ENCODE data around the gene PLA2G4F.
"Not testable (repeated sequence)": the region's sequence is repeated elsewhere in the genome, so short reads cannot be mapped to it uniquely, and the experiment has no call there.

The PLA2G4F gene

GRCh38 chr15:42092398-42093318, 63.8 kb downstream of the PLA2G4F start:
- DNase-seq = no peak

- not testable (repeated sequence) for DNase-seq
These were observed 64.6 kb downstream of the PLA2G4F start for GRCh38 chr15:42091753-42092397.

- no peak for DNase-seq
These were observed 65.7 kb downstream of the PLA2G4F start for GRCh38 chr15:42090781-42091180.

GRCh38 chr15:42090370-42090769, 66.1 kb downstream of the PLA2G4F start:
- DNase-seq = no peak

GRCh38 chr15:42089942-42090341, 66.5 kb downstream of the PLA2G4F start:
- DNase-seq = no peak
